HL-60 (cell line): ENCODE measurements around the gene AFAP1L1.

ENCODE experiments used
- CTCF ChIP-seq: IDR thresholded peaks from one replicate; pipeline ENCODE4 v1.5.1; 2011; ENCODE audit warnings: low read length, control low read depth, inconsistent platforms; ENCODE audit not compliant: insufficient read depth
- GABPA ChIP-seq: IDR thresholded peaks from 2 replicates; pipeline ENCODE4 v1.6.1; 2012; ENCODE audit warnings: low read depth
- POLR2AphosphoS5 ChIP-seq: IDR thresholded peaks from 2 replicates; pipeline ENCODE4 v1.6.1; 2012; ENCODE audit warnings: low read depth
- REST ChIP-seq: IDR thresholded peaks from 2 replicates; pipeline ENCODE4 v1.6.1; 2012; ENCODE audit warnings: low read depth; ENCODE audit not compliant: insufficient replicate concordance
- SPI1 ChIP-seq: IDR thresholded peaks from 2 replicates; pipeline ENCODE4 v1.6.1; 2012; ENCODE audit warnings: low read depth, mild to moderate bottlenecking, borderline replicate concordance

- TF ChIP-seq REST (no peak), CTCF (no peak), POLR2AphosphoS5 (no peak), SPI1 (no peak), GABPA (no peak)
Measured at GRCh38 chr5:149348518-149348917, 76.9 kb downstream of the AFAP1L1 start.
